Nephron (organoid): ENCODE data around the gene SVEP1.

Experiments used
- H3K27ac Mint-ChIP-seq, 3 experiments: 2 replicates each; pipeline ENCODE4 v1.8.0; 2020; ENCODE audit warnings: mixed read lengths in 3 of 3, mild to moderate bottlenecking in 2 of 3, moderate library complexity in 1 of 3
- H3K27me3 Mint-ChIP-seq: 2 replicates; pipeline ENCODE4 v1.8.0; 2021; ENCODE audit warnings: low read depth, mild to moderate bottlenecking, moderate library complexity, mixed read lengths
- H3K36me3 Mint-ChIP-seq: 2 replicates; pipeline ENCODE4 v1.8.0; 2020; ENCODE audit warnings: low read depth, mixed read lengths
- H3K4me1 Mint-ChIP-seq: 2 replicates; pipeline ENCODE4 v1.8.0; 2020; ENCODE audit warnings: mixed read lengths
- H3K4me3 Mint-ChIP-seq, 3 experiments: 2 replicates each; pipeline ENCODE4 v1.8.0; 2020; ENCODE audit warnings: mild to moderate bottlenecking in 3 of 3, mixed read lengths in 3 of 3, moderate library complexity in 2 of 3
- H3K9me3 Mint-ChIP-seq: 2 replicates; pipeline ENCODE4 v1.8.0; 2020; ENCODE audit warnings: mixed read lengths
- TF ChIP-seq, protein P1 (sequence below), 3 experiments: fragments of 200-600 bp; sonication (generic); IDR thresholded peaks; one replicate each; pipeline ENCODE4 v1.5.0; 2021; ENCODE audit warnings: antibody characterized with exemption in 3 of 3; ENCODE audit not compliant: unreplicated experiment in 3 of 3

Gene SVEP1

DNA sequence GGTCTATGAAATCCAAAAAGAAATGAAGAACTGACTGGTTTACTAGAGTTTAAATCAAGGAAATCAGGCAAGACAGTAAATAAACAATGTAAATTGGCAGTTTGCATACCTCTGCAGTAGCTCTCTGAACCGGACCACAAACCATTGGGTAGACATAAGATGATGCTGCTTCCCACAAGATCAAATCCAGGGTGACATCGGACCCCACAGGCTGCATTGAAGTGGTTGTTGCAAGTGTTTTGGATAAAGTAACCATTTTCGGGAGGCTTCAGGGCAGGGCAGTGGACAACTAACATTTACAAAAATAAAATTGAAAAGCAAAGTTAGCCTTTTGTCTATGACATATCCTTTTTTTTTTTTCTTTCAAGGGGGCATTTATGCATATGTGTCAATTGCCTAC, 66.7 kb downstream of the SVEP1 start:
- TF ChIP-seq, protein P1, sequence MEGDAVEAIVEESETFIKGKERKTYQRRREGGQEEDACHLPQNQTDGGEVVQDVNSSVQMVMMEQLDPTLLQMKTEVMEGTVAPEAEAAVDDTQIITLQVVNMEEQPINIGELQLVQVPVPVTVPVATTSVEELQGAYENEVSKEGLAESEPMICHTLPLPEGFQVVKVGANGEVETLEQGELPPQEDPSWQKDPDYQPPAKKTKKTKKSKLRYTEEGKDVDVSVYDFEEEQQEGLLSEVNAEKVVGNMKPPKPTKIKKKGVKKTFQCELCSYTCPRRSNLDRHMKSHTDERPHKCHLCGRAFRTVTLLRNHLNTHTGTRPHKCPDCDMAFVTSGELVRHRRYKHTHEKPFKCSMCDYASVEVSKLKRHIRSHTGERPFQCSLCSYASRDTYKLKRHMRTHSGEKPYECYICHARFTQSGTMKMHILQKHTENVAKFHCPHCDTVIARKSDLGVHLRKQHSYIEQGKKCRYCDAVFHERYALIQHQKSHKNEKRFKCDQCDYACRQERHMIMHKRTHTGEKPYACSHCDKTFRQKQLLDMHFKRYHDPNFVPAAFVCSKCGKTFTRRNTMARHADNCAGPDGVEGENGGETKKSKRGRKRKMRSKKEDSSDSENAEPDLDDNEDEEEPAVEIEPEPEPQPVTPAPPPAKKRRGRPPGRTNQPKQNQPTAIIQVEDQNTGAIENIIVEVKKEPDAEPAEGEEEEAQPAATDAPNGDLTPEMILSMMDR (IDR thresholded peaks at IDR 0.05; ENCODE audit: unreplicated experiment in 3 of 3) = no peak

DNA sequence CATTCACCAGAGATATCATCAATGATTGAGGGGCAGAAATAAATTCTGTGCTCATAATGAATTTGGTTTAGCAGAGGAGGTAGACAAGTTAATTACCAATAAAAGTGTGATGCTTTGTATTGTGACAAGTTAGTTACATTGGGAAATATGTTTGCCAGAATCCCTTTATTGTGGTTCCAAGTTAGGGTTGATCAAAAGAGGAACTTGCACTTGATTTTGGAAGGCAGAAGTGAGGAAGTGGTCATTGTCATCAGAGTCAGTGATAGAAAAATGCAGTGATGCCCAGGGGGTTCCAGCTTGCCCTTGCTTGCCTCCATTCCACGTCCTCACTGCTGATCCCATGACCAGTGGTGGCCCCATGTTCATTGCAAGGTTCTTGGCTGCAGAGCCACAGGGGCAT, 69.7 kb downstream of the SVEP1 start:
- Mint-ChIP-seq H3K36me3 (peaks cover 32% of the 10 kb centered on the region), H3K4me1 (no peaks in the 10 kb centered on the region), H3K4me3 (no peak overlapping the region), H3K27ac (no peak overlapping the region), H3K27me3 (no peaks in the 10 kb centered on the region), H3K9me3 (no peaks in the 10 kb centered on the region)
- TF ChIP-seq, protein P1 (IDR thresholded peaks at IDR 0.05; ENCODE audit: unreplicated experiment in 3 of 3) = no peak

More for the DNA sequence above, 66.7 kb downstream of the SVEP1 start:
- H3K9me3 Mint-ChIP-seq = no peaks in the 10 kb centered on the region
- no peak overlapping the region for H3K4me3 Mint-ChIP-seq
- H3K36me3 Mint-ChIP-seq = peaks cover 32% of the 10 kb centered on the region
- no peak overlapping the region for H3K27ac Mint-ChIP-seq
- no peaks in the 10 kb centered on the region for H3K27me3 Mint-ChIP-seq
- no peaks in the 10 kb centered on the region for H3K4me1 Mint-ChIP-seq

DNA sequence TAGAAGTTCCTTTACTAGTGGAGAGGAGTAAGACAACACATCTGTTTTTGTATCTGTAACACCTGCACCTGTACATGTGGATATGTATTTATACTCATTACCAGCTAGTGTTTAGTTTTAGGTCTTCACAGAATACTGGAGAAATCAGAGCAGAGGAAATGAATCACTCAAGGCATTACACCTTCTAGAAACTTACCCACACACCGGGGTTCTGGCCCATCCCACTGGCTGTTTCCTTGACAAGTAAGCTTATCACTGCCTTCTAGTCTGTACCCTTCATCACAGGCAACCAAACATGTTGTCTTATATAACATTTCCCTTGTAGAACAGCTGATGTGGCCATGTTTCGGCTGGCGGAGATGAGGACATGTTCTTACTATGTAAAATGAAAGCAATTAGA, 76.7 kb downstream of the SVEP1 start:
- Mint-ChIP-seq H3K27me3 (no peaks in the 10 kb centered on the region), H3K27ac (no peak overlapping the region), H3K4me3 (no peak overlapping the region), H3K9me3 (no peaks in the 10 kb centered on the region), H3K4me1 (no peaks in the 10 kb centered on the region), H3K36me3 (peaks cover 17% of the 10 kb centered on the region)
- TF ChIP-seq, protein P1 (IDR thresholded peaks at IDR 0.05; ENCODE audit: unreplicated experiment in 3 of 3) = no peak

DNA sequence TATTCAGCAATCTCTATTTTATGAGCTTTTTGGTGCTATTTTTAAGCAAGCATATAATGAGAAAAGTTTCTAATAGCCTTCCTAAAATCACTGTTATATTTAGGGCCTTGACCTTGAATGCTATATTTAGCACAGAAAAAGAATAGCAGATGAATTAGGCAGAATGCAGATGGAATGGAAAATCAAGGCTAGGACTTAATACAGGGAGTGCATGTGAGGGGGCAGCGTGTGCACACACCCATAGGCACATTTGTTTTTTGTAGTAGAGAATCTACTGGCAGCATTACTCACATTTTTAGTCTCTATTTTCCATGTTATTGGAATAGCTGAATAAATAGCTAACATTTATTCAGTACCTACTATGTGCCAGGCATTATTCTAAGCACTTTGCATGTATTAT, 79.9 kb downstream of the SVEP1 start:
- Mint-ChIP-seq H3K9me3 (no peaks in the 10 kb centered on the region), H3K4me3 (no peak overlapping the region), H3K27me3 (no peaks in the 10 kb centered on the region), H3K36me3 (peaks cover 31% of the 10 kb centered on the region), H3K4me1 (no peaks in the 10 kb centered on the region), H3K27ac (no peak overlapping the region)
- TF ChIP-seq, protein P1 (IDR thresholded peaks at IDR 0.05; ENCODE audit: unreplicated experiment in 3 of 3) = no peak

DNA sequence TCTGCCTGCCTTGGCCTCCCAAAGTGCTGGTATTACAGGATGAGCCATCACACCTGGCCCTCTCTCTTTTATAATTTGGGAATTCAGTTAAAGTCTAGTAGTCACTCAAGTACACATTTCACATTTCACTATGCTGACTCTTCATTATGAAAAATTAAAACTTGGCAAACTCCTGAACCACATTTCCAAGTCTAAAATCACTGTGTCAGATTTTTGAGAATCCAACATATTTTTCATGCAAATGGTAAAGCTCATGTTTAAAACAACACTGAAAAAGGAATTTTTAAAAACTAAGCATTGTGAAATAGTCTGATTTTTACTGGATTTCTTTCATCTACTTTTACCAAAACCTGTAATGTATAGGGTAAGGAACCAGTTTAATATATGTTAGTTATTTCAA, 92.3 kb downstream of the SVEP1 start:
- H3K4me3 Mint-ChIP-seq = no peak overlapping the region
- peaks cover 4% of the 10 kb centered on the region for H3K9me3 Mint-ChIP-seq
- no peaks in the 10 kb centered on the region for H3K27me3 Mint-ChIP-seq
- peaks cover 31% of the 10 kb centered on the region for H3K36me3 Mint-ChIP-seq
- H3K27ac Mint-ChIP-seq = no peak overlapping the region
- TF ChIP-seq, protein P1 (IDR thresholded peaks at IDR 0.05; ENCODE audit: unreplicated experiment in 3 of 3) = no peak
- no peaks in the 10 kb centered on the region for H3K4me1 Mint-ChIP-seq

DNA sequence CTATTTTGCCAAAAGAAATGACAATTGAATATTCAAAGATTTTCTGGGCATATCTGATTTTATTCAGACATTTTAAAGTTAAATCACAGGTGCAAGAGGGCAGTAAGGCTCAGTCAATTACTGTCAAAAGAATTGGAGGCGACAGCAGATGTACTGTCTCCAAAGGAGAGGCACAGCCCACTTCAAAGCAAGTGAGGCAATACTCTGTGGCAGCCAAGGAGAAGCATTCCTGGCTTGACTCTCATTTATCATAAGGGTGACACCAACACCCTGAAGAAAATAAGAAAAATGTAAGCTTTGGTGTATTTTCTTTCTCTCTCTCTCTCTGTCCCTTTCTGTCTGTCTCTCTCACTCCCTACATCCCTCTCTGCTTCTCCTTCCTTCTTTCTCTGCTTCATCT, 93.3 kb downstream of the SVEP1 start:
- Mint-ChIP-seq H3K27ac (peak overlapping the region in 1 of 3 experiments; percentile 25), H3K4me3 (no peak overlapping the region), H3K4me1 (no peaks in the 10 kb centered on the region), H3K9me3 (peaks cover 4% of the 10 kb centered on the region), H3K36me3 (peaks cover 31% of the 10 kb centered on the region), H3K27me3 (no peaks in the 10 kb centered on the region)
- TF ChIP-seq, protein P1 (IDR thresholded peaks at IDR 0.05; ENCODE audit: unreplicated experiment in 3 of 3) = no peak
